ENCODE measurements around the gene PGLYRP1. TPM values are rescaled to one million over a fixed set of nuclear protein-coding genes. Genes with fewer than 3 reads are reported as not detected.

Gene PGLYRP1
- total RNA-seq, 1 donor from 2014 or later: not detected

- peaks cover 23% of the 10 kb centered on the region for H3K36me3 Mint-ChIP-seq (ENCODE audit: low read depth, unreplicated experiment)
- FAIRE-seq (no peak), DNase-seq (ENCODE audit: low read depth) (no peak)
- Histone ChIP-seq H3K9ac (ENCODE audit: low read length) (no peak overlapping the region), H3K79me2 (ENCODE audit: insufficient read depth, low read length) (no peaks in the 10 kb centered on the region), H3K36me3 (ENCODE audit: insufficient read depth, low read length) (no peaks in the 10 kb centered on the region), H3K27ac (ENCODE audit: low read depth, low read length) (no peak overlapping the region), H2AFZ (ENCODE audit: low read depth, low read length) (no peak overlapping the region), H4K20me1 (ENCODE audit: insufficient read depth, low read length) (no peaks in the 10 kb centered on the region), H3K4me3 (ENCODE audit: insufficient read depth, low read depth, low read length) (no peak overlapping the region), H3K9me3 (ENCODE audit: insufficient read depth, low read depth, low read length) (peaks cover 4% of the 10 kb centered on the region), H3K4me2 (ENCODE audit: low read length) (no peak overlapping the region), H3K27me3 (ENCODE audit: insufficient read depth, low read length) (peaks cover 21% of the 10 kb centered on the region), H3K4me1 (ENCODE audit: insufficient read depth, low read length) (no peaks in the 10 kb centered on the region)
- peaks cover 2% of the 10 kb centered on the region for H3K4me1 Mint-ChIP-seq (ENCODE audit: low read depth, unreplicated experiment)
- H3K9me3 Mint-ChIP-seq (ENCODE audit: unreplicated experiment): peaks cover 7% of the 10 kb centered on the region
- no peak for TF ChIP-seq EZH2 (IDR thresholded peaks at IDR 0.05; ENCODE audit: insufficient read depth, low read length)
- no peak for TF ChIP-seq CTCF (IDR thresholded peaks at IDR 0.05; ENCODE audit: insufficient read depth, low read depth, low read length)
- no peak overlapping the region for H3K27ac Mint-ChIP-seq (ENCODE audit: unreplicated experiment)
- no peak overlapping the region for H3K4me3 Mint-ChIP-seq (ENCODE audit: unreplicated experiment)
- H3K27me3 Mint-ChIP-seq (ENCODE audit: low read depth, unreplicated experiment): peaks cover 12% of the 10 kb centered on the region
Observed at GRCh38 chr19:46035986-46036743, 13.3 kb upstream of the PGLYRP1 start.

GRCh38 chr19:46035546-46035945, 12.7 kb upstream of the PGLYRP1 start:
- Mint-ChIP-seq H3K27me3 (ENCODE audit: low read depth, unreplicated experiment) (peaks cover 11% of the 10 kb centered on the region), H3K27ac (ENCODE audit: unreplicated experiment) (no peak overlapping the region), H3K4me1 (ENCODE audit: low read depth, unreplicated experiment) (peaks cover 8% of the 10 kb centered on the region), H3K9me3 (ENCODE audit: unreplicated experiment) (peaks cover 6% of the 10 kb centered on the region), H3K4me3 (ENCODE audit: unreplicated experiment) (peak overlapping the region; percentile 29), H3K36me3 (ENCODE audit: low read depth, unreplicated experiment) (peaks cover 17% of the 10 kb centered on the region)
- Histone ChIP-seq H3K36me3 (ENCODE audit: insufficient read depth, low read length) (no peaks in the 10 kb centered on the region), H3K27ac (ENCODE audit: low read depth, low read length) (no peak overlapping the region), H3K4me3 (ENCODE audit: insufficient read depth, low read depth, low read length) (no peak overlapping the region), H2AFZ (ENCODE audit: low read depth, low read length) (no peak overlapping the region), H3K9me3 (ENCODE audit: insufficient read depth, low read depth, low read length) (peaks cover 4% of the 10 kb centered on the region), H3K27me3 (ENCODE audit: insufficient read depth, low read length) (peaks cover 21% of the 10 kb centered on the region), H3K9ac (ENCODE audit: low read length) (no peak overlapping the region), H3K79me2 (ENCODE audit: insufficient read depth, low read length) (no peaks in the 10 kb centered on the region), H4K20me1 (ENCODE audit: insufficient read depth, low read length) (no peaks in the 10 kb centered on the region), H3K4me2 (ENCODE audit: low read length) (no peak overlapping the region), H3K4me1 (ENCODE audit: insufficient read depth, low read length) (no peaks in the 10 kb centered on the region)
- no peak for DNase-seq (ENCODE audit: low read depth)
- no peak for FAIRE-seq
- TF ChIP-seq EZH2 (IDR thresholded peaks at IDR 0.05; ENCODE audit: insufficient read depth, low read length): no peak
- TF ChIP-seq CTCF (IDR thresholded peaks at IDR 0.05; ENCODE audit: insufficient read depth, low read depth, low read length): no peak

GRCh38 chr19:46033401-46033800, 10.5 kb upstream of the PGLYRP1 start:
- no peaks in the 10 kb centered on the region for H4K20me1 ChIP-seq (ENCODE audit: insufficient read depth, low read length)
- H3K79me2 ChIP-seq (ENCODE audit: insufficient read depth, low read length): no peaks in the 10 kb centered on the region
- Mint-ChIP-seq H3K9me3 (ENCODE audit: unreplicated experiment) (peaks cover 4% of the 10 kb centered on the region), H3K4me3 (ENCODE audit: unreplicated experiment) (no peak overlapping the region), H3K4me1 (ENCODE audit: low read depth, unreplicated experiment) (peaks cover 9% of the 10 kb centered on the region), H3K27ac (ENCODE audit: unreplicated experiment) (no peak overlapping the region), H3K36me3 (ENCODE audit: low read depth, unreplicated experiment) (peaks cover 9% of the 10 kb centered on the region), H3K27me3 (ENCODE audit: low read depth, unreplicated experiment) (peaks cover 6% of the 10 kb centered on the region)
- TF ChIP-seq CTCF (IDR thresholded peaks at IDR 0.05; ENCODE audit: insufficient read depth, low read depth, low read length) (no peak), EZH2 (IDR thresholded peaks at IDR 0.05; ENCODE audit: insufficient read depth, low read length) (no peak)
- no peak overlapping the region for H3K27ac ChIP-seq (ENCODE audit: low read depth, low read length)
- H3K9me3 ChIP-seq (ENCODE audit: insufficient read depth, low read depth, low read length): peaks cover 2% of the 10 kb centered on the region
- FAIRE-seq (no peak), DNase-seq (ENCODE audit: low read depth) (no peak)
- H3K27me3 ChIP-seq (ENCODE audit: insufficient read depth, low read length): peaks cover 14% of the 10 kb centered on the region
- H3K36me3 ChIP-seq (ENCODE audit: insufficient read depth, low read length): no peaks in the 10 kb centered on the region
- H3K4me2 ChIP-seq (ENCODE audit: low read length): no peak overlapping the region
- H3K4me3 ChIP-seq (ENCODE audit: insufficient read depth, low read depth, low read length): no peak overlapping the region
- H2AFZ ChIP-seq (ENCODE audit: low read depth, low read length): no peak overlapping the region
- no peak overlapping the region for H3K9ac ChIP-seq (ENCODE audit: low read length)
- no peaks in the 10 kb centered on the region for H3K4me1 ChIP-seq (ENCODE audit: insufficient read depth, low read length)

Data from astrocyte (in vitro differentiated cells and primary cell).